Measurements from ENCODE around the gene CLASRP.

CLASRP gene

DNA sequence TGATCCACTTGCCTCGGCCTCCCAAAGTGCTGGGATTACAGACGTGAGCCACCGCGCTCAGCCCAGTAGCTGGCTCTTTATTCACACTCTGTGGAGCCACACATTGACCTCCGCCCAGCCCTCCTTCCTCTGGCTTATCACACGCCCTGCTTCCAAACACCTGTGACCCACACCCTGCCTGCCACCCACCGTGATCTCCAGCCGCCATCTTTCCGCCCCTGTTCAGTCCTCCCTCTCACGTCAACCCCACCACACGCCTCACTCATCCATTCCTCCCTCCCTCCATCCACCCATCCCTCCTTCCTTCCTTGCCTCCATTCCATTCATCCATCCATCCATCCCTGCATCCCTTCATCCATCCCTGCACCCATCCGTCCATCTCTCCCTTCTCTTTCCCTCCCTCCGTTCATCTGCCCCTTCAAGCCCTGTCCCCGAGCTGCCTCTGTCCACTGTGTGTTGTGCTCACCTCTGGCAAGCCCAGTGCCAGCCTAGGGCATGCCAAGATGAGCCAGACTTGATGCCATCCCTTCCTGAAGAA, 19.8 kb downstream of the CLASRP start:
- in situ Hi-C loops (cut with HindIII; ENCODE audit: low sequenced_read_pairs) = no loop called here

- in situ Hi-C loops (cut with HindIII; ENCODE audit: low sequenced_read_pairs) = no loop called here
Measured at GRCh38 chr19:45059258-45059965, 20.6 kb downstream of the CLASRP start.

DNA sequence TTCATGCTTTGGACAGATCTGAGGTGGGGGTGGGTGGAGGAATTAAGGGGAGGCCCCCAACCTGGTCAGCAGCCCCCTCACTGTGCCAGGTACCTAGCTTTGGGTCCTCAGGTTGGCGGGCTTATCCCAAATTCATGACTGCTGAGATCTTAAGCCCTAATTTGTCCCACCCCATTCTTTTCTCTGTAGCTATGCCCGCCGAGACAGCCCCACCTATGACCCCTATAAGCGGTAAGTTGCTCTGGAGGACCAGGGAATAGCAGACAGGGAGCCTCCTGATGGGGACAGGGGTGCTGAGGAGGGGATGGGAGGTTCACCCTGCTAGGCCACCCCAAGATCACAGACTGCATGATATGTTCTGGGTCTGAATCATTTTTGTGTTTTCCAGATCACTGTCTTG, 23.1 kb downstream of the CLASRP start:
- in situ Hi-C loops (cut with HindIII; ENCODE audit: low sequenced_read_pairs) = no loop called here

- in situ Hi-C loops (cut with HindIII; ENCODE audit: low sequenced_read_pairs) = no loop called here
Measured at GRCh38 chr19:45063851-45064801, 25.3 kb downstream of the CLASRP start.

GRCh38 chr19:45066921-45067661, 28.2 kb downstream of the CLASRP start:
- in situ Hi-C loops (cut with HindIII; ENCODE audit: low sequenced_read_pairs) = no loop called here

DNA sequence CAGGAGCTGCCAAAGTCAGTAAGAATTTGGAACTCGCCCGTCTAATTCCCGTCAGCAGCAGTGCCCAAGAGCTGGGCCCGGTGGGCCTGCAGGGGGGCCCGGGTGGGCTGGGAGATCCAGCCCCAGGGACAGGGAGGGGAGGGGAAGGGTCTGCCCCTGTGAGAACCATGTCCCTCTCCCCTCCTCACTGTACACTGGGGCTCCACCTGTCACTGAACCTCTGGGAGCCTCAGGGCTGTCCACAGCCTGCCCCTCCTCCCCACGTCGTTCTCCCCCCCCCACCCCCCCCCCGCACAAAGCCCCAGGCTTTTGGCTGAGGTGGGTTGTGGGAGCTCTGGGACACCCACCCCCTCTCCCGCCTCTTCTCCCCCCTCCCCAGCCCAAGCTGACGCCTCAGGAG, 29.2 kb downstream of the CLASRP start:
- in situ Hi-C loops (cut with HindIII; ENCODE audit: low sequenced_read_pairs) = no loop called here

DNA sequence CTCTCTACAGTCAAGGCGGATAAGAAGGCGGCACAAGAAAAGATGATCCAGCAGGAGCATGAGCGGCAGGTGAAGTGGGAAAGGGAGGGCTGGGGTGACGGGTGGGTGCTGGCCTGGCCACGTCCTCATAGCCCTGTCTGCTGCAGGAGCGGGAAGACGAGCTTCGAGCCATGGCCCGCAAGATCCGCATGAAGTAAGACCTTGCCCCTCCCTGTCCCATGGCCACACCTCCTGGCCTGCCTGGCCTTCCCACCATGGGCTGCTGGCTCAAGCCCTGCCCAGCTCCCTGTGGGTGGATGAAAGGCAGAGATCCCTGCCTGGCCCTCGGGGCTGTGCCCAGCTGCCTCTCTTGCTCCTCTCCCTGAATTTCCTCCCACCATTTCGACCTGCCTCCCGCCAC, 30.2 kb downstream of the CLASRP start:
- in situ Hi-C loops (cut with HindIII; ENCODE audit: low sequenced_read_pairs) = no loop called here

DNA sequence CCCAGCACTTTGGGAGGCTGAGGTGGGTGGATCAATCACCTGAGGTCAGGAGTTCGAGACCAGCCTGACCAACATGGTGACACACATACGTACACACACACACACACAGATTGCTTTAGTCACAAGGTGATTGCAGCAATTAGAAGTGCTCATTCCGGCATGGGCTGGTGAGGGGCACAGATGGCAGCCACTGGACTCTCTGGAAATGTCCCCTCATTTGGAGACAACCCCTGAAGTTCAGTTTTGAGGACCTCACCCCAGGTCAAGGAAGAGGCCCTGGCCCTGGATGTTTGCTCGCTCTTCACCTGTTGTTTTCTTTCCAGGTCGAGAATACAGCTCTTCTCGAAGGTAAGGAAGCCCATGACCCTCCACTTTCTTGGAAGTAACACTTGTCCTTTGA, 31.4 kb downstream of the CLASRP start:
- in situ Hi-C loops (cut with HindIII; ENCODE audit: low sequenced_read_pairs) = no loop called here

GRCh38 chr19:45070861-45071544, 32.2 kb downstream of the CLASRP start:
- in situ Hi-C loops (cut with HindIII; ENCODE audit: low sequenced_read_pairs) = no loop called here

GRCh38 chr19:45071545-45071938, 32.7 kb downstream of the CLASRP start:
- in situ Hi-C loops (cut with HindIII; ENCODE audit: low sequenced_read_pairs) = no loop called here

DNA sequence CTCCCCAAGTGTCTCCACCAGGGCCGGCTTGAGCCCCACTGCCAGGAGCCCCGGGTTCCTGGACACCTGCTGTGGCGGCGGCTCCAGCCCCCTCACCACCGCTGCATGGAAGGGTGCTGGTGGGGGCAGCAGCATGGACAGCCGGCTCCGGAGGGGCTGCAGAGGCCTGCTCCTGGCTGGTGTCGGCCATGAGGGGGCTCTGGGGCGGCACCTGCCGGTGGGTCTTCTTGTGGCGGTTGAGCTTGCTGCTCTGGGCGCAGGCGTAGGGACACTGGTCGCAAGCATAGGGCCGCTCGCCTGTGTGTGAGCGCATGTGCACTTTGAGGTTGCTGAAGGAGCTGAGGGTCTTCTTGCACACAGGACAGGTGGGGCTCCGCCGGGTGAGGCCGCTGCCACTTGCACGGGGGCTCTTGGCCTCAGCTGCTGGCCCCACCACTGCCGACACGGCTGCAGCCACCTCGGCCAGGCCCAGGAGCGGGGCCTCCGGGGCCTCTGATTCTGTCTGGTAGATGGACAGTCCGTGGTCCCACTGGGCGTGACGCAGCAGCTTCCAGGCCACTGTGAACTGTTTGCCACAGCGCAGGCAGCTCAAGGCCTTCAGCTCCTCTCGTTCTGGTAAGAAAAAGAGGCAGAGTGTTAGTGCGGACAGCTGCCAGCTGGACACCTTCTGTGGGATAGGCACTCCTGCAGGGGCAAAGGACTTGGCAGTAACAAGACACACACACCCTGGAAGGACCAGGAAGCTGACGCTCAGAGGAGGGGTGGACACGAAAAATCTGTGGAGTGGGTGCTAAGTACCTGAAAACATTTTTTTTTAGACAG, 33.3 kb downstream of the CLASRP start:
- in situ Hi-C loops (cut with HindIII; ENCODE audit: low sequenced_read_pairs) = no loop called here

DNA sequence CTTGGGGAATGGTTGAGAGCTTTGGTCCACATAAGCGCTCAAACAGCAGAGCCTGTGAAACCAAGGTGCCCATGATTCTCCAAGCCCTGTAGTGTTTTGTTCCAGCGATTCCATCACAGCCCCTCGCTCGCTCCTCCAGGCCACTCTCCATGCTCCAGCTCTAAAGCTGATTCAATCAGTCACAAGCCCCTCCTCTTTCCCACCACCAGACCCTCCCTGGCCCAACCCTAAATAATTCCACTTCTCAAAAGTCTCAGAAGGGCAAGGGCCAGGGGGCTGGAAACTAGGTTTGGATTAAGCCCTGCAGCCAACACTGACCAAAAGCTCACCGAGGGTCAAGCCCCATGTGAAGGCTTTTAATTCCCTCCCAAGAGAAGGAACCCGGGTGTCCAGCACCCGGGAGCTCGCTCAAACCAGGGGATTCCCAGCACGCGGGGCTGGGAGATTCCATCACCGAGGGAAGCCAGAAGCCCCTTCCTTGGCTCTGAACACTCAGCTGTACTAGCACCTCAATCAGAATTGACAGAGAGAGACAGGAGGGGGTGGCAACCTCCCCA, 36.0 kb downstream of the CLASRP start:
- in situ Hi-C loops (cut with HindIII; ENCODE audit: low sequenced_read_pairs) = no loop called here

DNA sequence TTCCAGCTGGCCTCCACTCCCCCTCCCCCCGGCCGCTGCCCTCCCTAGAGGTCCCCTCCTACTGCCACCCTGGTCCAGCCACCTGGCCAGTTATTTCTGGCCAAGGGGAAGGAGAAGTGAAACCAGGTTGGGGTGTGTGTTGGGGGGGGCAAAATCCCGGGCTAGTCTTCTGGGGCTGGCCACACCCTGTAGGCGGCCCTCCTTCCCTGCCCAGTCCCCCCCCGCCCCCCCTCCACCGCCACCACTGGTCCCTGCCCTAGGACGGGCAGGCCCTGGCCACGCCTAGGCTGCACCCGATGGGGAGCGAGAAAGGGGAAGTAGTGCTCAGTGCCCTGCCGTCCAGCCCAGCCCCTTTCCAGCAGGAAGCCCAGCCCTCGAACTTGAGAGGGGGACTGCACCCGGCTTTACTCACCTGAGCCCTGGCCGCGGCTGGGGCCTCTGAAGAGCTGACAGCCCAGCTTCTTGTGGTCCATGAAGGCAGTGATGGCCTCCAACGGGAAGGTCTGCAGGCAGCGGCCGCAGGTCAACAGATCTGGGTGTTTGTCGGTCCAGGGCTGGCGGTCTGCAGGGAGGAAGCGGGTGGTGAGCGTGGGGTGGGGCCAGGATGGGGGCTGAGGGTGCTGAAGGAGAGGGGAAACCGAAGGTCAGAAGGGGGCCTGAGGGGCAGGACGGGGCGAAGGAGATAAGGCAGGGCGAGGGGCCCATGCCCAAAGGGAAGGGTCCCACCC, 36.6 kb downstream of the CLASRP start:
- in situ Hi-C loops (cut with HindIII; ENCODE audit: low sequenced_read_pairs) = no loop called here

GRCh38 chr19:45076029-45076850, 37.4 kb downstream of the CLASRP start, which contains the start of gene ZNF296:
Gene ZNF296 (minus strand): TSS chr19:45076478. CDS start chr19:45076373, 105 bp downstream.
- in situ Hi-C loops (cut with HindIII; ENCODE audit: low sequenced_read_pairs) = no loop called here

DNA sequence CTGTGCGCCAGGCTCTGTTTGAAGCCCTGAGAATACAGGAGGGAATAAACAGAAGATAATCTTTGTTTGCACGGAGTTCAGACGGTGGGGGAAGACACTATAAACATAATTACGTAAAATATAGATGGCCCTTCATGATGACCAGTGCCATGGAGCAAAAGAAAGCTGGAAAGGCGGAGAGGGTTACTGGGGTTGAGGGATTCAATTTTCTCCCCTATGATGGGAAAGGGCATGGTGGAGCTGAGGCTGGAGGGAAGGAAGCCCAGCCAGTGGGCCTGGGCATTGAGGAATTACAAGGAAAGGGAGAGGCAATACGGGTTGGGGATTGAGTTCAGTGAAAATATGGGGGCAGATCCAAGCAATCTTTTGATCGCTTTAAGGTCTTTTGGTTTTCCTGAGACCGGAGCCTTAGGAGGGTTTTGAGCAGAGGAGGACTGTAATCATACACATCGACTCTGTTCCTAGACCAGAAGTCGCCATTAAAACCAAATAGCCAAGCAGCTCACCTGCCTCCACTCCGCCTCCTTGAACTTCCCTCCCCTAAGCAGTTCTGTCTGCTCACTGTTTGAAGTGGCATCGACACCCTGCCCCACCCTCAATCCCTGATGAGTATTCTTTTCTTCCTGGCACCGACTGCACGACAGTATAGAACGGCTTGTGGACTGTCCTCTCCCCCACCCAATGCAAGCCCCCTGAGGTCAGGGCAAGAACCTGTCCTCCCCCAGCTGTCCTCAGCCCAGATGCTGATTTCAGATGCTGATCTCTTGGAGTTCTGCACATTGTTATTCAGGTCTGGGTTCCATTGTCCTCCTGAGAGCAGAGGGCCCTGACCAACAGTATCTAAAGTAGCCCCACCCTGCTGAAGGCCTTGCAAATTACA, 38.2 kb downstream of the CLASRP start:
- in situ Hi-C loops (cut with HindIII; ENCODE audit: low sequenced_read_pairs) = no loop called here

GRCh38 chr19:45078390-45079062, 39.7 kb downstream of the CLASRP start:
- in situ Hi-C loops (cut with HindIII; ENCODE audit: low sequenced_read_pairs) = no loop called here

Data from endothelial cell of hepatic sinusoid (primary cell).